HFFc6 (cell line): ENCODE data around the gene MYBPC2. TPM values are rescaled to one million over a fixed set of nuclear protein-coding genes. Genes with fewer than 3 reads are reported as not detected.

Source experiments
- DNase-seq: peaks from one replicate; pipeline ENCODE4 v3.0.0-alpha.2; 2018
- H3K27ac Mint-ChIP-seq: 2 replicates; pipeline ENCODE4 v1.8.0; 2020; ENCODE audit warnings: mild to moderate bottlenecking, mixed read lengths
- H3K27me3 Mint-ChIP-seq: 2 replicates; pipeline ENCODE4 v1.8.0; 2021; ENCODE audit warnings: mild to moderate bottlenecking, moderate library complexity, mixed read lengths; ENCODE audit not compliant: insufficient read depth
- H3K36me3 Mint-ChIP-seq: 2 replicates; pipeline ENCODE4 v1.8.0; 2021; ENCODE audit warnings: low read depth, mixed read lengths
- H3K4me1 Mint-ChIP-seq: 2 replicates; pipeline ENCODE4 v1.8.0; 2020; ENCODE audit warnings: low read depth, mixed read lengths
- H3K4me3 Mint-ChIP-seq: 2 replicates; pipeline ENCODE4 v1.8.0; 2020; ENCODE audit warnings: mild to moderate bottlenecking, moderate library complexity, mixed read lengths
- H3K9me3 Mint-ChIP-seq: 2 replicates; pipeline ENCODE4 v1.8.0; 2020; ENCODE audit warnings: mild to moderate bottlenecking, mixed read lengths
- total RNA-seq, 6 experiments: library from RNA; stranded (reverse); fragmentation: NEBNext Ultra II Directional; extraction: Animal tissue kit (Norgen Biotek cat#: 25700); gene quantifications; 2 replicates in 1 of 6; 3 replicates in 5 of 6; pipeline ENCODE4 v1.2.3, GENCODE V29; 2021
- TF ChIP-seq, protein P1 (sequence below): fragments of 200-600 bp; sonication (generic); IDR thresholded peaks from 2 replicates; pipeline ENCODE4 v1.5.0; 2021; ENCODE audit warnings: antibody characterized with exemption, mild to moderate bottlenecking

The MYBPC2 gene
- total RNA-seq, 6 experiments from 2014 or later, result not detected

DNA sequence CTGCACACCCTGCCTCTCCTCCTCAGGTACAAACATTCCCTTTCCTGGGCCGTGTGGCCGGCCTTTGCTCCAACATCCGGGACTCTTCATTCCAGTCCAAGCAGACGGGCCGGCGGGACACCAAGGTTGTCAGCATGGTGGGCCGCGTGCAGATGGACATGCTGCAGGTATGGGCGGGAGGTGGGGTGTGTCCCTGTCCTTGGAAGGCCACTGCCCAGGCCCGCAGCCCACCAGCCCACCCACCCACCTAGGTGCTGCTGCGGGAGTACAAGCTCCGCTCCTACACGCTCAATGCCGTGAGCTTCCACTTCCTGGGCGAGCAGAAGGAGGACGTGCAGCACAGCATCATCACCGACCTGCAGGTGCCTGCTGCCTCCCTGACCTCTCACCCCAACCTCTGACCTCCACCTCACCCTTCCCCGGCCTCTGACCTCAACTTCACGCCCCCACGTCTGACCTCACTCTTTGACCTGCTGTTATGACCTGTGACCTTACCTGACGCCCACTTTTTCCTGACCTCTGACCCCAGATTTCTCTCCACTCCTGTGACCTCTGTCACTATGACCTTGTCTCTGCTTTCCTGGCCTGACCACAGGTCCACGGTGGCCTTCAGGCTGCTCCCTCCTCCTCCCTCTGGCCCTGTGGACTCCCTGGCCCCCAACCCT lies 26.4 kb upstream of the MYBPC2 start:
- TF ChIP-seq, protein P1, sequence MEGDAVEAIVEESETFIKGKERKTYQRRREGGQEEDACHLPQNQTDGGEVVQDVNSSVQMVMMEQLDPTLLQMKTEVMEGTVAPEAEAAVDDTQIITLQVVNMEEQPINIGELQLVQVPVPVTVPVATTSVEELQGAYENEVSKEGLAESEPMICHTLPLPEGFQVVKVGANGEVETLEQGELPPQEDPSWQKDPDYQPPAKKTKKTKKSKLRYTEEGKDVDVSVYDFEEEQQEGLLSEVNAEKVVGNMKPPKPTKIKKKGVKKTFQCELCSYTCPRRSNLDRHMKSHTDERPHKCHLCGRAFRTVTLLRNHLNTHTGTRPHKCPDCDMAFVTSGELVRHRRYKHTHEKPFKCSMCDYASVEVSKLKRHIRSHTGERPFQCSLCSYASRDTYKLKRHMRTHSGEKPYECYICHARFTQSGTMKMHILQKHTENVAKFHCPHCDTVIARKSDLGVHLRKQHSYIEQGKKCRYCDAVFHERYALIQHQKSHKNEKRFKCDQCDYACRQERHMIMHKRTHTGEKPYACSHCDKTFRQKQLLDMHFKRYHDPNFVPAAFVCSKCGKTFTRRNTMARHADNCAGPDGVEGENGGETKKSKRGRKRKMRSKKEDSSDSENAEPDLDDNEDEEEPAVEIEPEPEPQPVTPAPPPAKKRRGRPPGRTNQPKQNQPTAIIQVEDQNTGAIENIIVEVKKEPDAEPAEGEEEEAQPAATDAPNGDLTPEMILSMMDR, result no peak
- Mint-ChIP-seq H3K4me3 (no peak overlapping the region), H3K4me1 (no peaks in the 10 kb centered on the region), H3K27me3 (no peaks in the 10 kb centered on the region), H3K36me3 (peaks cover 10% of the 10 kb centered on the region; the same call in 1 of the 2 replicates), H3K27ac (no peak overlapping the region), H3K9me3 (no peaks in the 10 kb centered on the region)
- no peak for DNase-seq

DNA sequence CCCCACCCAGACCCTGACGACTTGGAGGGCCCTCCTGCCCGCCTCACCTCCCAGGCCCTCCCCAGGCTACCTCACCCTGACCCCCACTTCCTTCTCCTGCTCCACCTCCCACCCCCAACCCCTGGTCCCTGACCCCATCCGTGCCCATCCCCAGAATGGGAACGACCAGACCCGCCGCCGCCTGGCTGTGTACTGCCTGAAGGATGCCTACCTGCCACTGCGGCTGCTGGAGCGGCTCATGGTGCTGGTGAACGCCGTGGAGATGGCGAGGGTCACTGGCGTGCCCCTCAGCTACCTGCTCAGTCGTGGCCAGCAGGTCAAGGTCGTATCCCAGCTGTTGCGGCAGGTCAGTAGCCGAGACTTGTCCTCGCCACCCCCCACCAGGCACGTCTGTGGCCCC lies 25.9 kb upstream of the MYBPC2 start:
- DNase-seq, result no peak
- Mint-ChIP-seq H3K36me3 (peaks cover 10% of the 10 kb centered on the region; the same call in 1 of the 2 replicates), H3K4me1 (no peaks in the 10 kb centered on the region), H3K27ac (no peak overlapping the region), H3K27me3 (no peaks in the 10 kb centered on the region), H3K4me3 (no peak overlapping the region), H3K9me3 (no peaks in the 10 kb centered on the region)
- TF ChIP-seq, protein P1, result no peak

DNA sequence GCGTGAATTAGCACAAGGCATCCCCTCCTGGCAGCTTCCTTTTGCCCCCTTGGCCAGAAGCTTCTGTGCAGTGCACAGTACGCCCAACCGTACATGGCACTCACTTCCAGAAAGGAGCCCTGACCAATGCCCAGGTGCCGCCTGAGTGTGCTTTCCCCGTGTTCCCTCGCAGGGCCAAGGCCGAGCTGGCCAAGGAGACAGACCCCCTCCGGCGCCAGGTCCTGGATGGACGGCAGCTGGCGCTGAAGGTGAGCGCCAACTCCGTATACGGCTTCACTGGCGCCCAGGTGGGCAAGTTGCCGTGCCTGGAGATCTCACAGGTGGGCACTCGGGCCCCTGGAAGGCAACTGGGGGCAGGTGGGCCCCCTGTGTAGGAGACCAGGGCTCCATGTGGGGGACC lies 23.3 kb upstream of the MYBPC2 start:
- H3K27me3 Mint-ChIP-seq, result peaks cover 2% of the 10 kb centered on the region; the same call in 1 of the 2 replicates
- no peak overlapping the region for H3K27ac Mint-ChIP-seq
- no peaks in the 10 kb centered on the region for H3K4me1 Mint-ChIP-seq
- no peak overlapping the region for H3K4me3 Mint-ChIP-seq
- H3K9me3 Mint-ChIP-seq, result no peaks in the 10 kb centered on the region
- TF ChIP-seq, protein P1, result no peak
- no peak for DNase-seq
- H3K36me3 Mint-ChIP-seq, result peaks cover 11% of the 10 kb centered on the region; the same call in 1 of the 2 replicates

DNA sequence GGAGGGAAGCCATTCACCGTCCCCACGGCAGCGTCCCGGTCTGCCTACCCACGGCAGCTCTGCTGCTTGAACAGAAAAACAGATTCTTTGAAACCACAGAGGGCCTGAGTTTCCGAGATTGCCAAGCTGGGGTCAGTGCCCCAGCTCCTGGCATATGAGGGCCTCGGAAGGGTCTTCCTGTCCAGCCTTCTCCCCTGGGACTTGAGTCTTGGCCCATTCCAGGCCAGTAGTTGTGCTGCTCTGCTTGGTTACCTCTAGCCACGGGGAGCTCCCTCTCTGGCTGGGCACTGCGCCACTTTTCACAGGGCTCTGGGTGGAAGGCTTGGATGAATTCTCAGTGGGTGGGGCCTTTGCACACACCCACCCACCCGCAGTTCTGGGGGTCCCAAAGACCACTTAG lies 22.6 kb upstream of the MYBPC2 start:
- no peaks in the 10 kb centered on the region for H3K9me3 Mint-ChIP-seq
- no peak overlapping the region for H3K4me3 Mint-ChIP-seq
- H3K36me3 Mint-ChIP-seq, result peaks cover 11% of the 10 kb centered on the region; the same call in 1 of the 2 replicates
- peaks cover 2% of the 10 kb centered on the region; the same call in 1 of the 2 replicates for H3K27me3 Mint-ChIP-seq
- TF ChIP-seq, protein P1, result no peak
- no peaks in the 10 kb centered on the region for H3K4me1 Mint-ChIP-seq
- no peak for DNase-seq
- no peak overlapping the region for H3K27ac Mint-ChIP-seq

DNA sequence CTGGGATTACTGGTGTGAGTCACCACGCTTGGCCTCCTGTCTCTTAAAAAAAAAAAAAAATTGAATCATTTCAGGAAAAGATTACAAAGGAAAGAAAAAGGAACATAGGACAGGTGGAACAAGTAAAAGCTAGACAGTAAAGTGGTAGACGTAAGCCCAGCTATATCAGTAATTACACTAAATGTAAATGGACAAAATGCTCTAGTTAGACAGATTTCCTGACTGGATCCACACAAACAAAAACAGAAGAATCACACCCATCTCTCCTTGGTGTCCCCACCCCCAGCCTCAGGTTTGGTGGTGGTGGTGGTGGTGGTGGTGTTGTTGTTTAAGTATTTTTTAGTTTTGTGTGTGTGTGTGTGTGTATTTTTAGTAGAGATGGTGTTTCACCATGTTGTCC lies 20.3 kb upstream of the MYBPC2 start:
- TF ChIP-seq, protein P1, result no peak
- Mint-ChIP-seq H3K27me3 (peaks cover 2% of the 10 kb centered on the region; the same call in 1 of the 2 replicates), H3K4me1 (no peaks in the 10 kb centered on the region), H3K9me3 (no peaks in the 10 kb centered on the region), H3K36me3 (peaks cover 11% of the 10 kb centered on the region; the same call in 1 of the 2 replicates), H3K27ac (no peak overlapping the region), H3K4me3 (no peak overlapping the region)
- no peak for DNase-seq
